HTR-8/SVneo (cell line): ENCODE data around the gene ZSCAN18.
"Not testable (repeated sequence)": the region's sequence is repeated elsewhere in the genome, so short reads cannot be mapped to it uniquely, and the experiment has no call there.

ENCODE experiments used
- DNase-seq: peaks from one replicate; pipeline ENCODE4 v3.0.0; 2011; ENCODE audit warnings: low spot score, mixed read lengths; ENCODE audit not compliant: insufficient read length
- FAIRE-seq: peaks from 2 replicates; lab custom pipeline; 2011; peaks lifted over from hg19 to GRCh38; lab: Jason Lieb, UNC

ZSCAN18 gene, protein sequence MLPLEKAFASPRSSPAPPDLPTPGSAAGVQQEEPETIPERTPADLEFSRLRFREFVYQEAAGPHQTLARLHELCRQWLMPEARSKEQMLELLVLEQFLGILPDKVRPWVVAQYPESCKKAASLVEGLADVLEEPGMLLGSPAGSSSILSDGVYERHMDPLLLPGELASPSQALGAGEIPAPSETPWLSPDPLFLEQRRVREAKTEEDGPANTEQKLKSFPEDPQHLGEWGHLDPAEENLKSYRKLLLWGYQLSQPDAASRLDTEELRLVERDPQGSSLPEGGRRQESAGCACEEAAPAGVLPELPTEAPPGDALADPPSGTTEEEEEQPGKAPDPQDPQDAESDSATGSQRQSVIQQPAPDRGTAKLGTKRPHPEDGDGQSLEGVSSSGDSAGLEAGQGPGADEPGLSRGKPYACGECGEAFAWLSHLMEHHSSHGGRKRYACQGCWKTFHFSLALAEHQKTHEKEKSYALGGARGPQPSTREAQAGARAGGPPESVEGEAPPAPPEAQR

DNA sequence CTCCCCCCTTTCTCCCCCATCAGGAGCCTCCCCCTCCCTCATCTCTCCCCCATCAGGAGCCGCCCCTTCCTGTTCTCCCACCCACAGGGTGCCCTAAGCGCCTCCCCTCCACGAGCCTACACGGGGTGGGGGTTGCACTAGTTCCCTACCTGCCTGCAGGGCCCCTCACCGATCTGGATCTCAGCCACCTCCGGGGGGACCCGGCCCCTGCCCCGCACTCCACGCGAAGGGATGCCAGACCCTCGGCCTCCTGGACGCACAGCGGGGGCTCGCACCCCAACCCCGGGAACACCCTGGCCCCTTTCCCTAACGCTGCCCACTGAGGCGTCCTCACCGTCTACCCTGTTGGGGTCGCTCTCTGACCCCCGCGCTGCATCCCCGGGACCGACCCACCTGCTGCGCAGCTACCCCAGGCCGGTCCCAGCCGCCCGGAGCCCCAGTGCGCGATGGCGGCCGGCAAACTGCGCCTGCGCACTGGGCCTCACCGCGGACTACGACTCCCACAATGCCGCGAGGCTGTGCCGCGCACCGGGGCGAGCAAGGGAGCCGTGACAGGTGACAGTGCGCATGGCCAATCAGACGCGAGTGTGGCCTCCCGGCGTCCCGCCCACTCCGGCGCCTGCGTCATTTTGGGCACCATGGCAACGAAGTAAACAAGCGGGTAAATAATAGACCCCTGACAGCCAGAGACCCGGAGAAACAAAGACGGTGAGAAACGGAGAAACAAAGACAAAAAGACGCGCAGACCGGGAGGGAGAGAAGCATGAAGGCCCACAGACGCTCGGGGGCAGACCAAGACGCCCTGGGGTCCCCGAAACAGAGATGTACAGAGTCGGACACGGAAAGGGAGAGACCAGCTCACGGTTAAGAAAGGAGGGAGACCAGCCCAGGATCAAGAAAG, at the start of gene ZSCAN18:
ZSCAN18 (minus strand) TSS at position 451 of the 901 bp plus-strand sequence. CDS start 7,964 bp downstream, outside the sequence.
- DNase-seq (peak; percentile 94), FAIRE-seq (peak; percentile 99)

DNA sequence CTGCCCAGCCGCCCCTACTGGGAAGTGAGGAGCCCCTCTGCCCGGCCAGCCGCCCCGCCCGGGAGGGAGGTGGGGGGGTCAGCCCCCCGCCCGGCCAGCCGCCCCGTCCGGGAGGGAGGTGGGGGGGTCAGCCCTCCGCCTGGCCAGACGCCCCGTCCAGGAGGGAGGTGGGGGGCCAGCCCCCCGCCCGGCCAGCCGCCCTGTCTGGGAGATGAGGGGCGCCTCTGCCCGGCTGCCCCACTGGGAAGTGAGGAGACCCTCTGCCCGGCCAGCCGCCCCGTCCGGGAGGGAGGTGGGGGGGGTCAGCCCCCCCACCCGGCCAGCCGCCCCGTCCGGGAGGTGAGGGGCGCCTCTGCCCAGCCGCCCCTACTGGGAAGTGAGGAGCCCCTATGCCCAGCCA, 49.4 kb upstream of the ZSCAN18 start:
- FAIRE-seq, DNase-seq: not testable (repeated sequence)

DNA sequence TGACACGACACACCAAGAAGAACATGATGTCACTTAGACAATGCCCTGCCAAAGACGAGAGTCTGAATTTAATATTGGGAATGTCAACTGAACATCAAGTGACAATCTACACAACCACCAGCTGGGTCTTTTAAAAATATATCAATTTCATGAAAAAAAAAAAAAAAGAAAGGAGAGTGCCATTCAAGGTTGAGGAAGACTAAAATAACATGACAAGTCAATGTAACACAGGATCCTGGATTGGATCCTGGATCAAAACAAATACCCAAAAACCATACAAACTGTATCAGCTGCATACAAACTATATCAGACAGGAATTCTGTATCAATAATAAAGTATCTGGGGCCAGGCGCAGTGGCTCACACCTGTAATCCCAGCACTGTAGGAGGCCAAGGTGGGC, 47.8 kb upstream of the ZSCAN18 start:
- no peak for FAIRE-seq
- DNase-seq = no peak

DNA sequence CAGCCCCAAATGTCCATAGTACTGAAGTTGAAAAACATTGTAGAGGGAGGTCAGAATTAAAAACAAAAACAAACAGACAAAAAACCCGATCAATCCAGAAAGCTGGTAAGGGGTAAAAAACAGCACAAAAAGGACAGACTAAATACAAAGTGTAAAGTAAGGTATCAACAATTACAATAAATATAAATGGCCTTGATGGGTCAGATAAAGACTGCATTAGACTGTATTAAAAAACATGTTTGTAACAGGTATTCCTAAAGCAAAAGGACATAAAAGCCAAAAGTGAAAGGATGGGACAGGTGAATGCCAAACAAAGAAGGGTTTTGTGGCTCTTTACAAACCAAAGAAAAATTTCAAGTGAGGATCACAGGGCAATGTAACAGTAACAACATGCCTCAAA, 36.2 kb upstream of the ZSCAN18 start:
- FAIRE-seq (no peak), DNase-seq (no peak)

DNA sequence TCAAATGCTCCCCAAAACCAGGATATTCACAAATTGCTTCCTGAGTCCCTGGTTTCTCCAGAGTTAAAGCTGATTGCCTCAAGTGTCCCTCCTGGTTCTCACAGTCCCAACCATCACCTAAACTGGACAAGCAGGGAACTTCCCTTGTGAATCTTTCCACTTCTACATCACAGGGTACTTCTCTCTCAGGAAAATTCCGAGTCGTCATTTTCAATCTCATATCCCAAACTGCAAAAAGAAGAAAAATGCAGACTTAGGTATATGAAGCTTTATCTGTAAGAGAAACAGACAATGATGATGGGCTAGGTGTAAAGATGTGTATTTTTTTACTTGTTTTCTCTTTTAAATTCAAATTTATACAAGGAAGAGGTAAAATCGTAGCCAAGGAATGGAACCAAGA, 31.3 kb upstream of the ZSCAN18 start:
- FAIRE-seq (no peak), DNase-seq (no peak)

DNA sequence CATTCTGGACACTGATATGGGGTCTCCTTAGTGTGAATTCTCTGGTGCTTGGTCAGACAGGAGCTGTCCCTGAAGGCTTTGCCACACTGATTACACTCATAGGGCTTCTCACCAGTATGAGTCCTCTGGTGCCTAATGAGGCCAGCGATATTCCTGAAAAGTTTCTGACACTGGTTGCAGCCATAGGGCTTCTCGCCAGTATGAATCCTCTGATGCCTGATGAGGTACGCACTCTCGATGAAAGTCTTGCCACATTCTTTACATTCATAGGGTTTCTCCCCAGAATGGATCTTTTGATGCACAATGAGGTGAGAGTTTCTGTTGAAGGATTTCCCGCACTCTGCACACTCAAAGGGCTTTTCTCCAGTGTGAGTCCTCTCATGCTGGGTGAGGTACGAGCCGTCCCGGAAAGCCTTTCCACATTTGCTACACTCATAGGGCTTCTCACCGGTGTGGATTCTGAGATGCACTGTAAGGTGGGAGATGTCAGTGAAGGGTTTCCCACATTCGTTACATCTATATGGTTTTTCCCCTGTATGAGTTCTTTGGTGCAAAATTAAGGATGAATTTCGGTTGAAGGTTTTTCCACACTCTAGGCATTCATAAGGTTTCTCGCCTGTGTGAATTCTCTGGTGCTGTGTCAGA, 30.1 kb upstream of the ZSCAN18 start:
- FAIRE-seq (no peak), DNase-seq (no peak)

DNA sequence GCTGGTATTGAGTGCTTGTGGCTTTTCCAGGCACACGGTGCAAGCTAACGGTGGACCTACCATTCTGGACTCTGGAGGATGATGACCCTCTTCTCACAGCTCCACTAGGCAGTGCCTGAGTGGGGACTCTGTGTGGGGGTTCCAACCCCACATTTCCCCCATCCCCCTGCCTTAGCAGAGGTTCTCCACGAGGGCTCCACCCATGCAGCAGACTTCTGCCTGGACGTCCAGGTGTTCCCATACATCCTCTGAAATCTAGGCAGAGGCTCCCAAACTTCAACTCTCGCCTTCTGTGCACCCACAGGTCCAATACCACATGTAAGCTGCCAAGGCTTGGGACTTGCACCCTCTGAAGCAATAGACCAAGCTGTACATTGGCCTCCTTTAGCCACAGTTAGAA, 25.3 kb upstream of the ZSCAN18 start:
- FAIRE-seq = no peak

DNA sequence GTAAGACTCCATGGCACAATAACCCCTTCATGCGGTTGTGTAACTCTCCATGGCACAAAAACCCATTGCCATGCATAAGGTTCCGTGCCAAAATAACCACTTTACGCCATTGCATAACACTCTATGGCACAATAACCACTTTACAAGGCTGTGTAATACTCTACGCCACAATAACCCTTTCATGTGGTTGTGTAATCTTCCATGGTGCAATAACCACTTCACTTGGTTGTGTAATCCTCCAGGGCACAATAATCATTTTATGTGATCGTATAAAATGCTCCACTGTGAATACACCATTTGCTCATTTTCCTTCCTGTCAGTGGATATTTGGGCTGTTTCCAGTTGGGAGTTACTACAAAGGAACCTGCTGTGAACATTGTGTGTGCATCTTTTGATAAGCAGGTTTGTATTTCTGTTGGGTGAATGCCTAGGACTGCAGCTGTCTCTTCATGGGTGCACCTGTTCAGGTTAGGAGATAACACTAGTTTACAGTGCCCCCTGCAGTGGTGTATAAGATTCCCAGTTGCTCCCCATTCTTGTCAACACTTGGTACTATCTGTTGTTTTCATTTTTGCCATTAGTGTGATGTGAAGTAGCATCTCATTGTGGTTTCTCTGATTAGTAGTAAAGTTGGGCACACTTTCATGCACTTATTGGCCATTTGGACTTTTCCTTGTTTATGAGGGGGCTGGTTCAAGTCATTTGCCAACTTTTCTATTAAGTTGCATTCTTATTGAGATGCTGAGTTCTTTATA, 21.1 kb upstream of the ZSCAN18 start:
- FAIRE-seq = no peak
- DNase-seq = no peak

More for the DNA sequence above, 25.3 kb upstream of the ZSCAN18 start:
- no peak for DNase-seq

DNA sequence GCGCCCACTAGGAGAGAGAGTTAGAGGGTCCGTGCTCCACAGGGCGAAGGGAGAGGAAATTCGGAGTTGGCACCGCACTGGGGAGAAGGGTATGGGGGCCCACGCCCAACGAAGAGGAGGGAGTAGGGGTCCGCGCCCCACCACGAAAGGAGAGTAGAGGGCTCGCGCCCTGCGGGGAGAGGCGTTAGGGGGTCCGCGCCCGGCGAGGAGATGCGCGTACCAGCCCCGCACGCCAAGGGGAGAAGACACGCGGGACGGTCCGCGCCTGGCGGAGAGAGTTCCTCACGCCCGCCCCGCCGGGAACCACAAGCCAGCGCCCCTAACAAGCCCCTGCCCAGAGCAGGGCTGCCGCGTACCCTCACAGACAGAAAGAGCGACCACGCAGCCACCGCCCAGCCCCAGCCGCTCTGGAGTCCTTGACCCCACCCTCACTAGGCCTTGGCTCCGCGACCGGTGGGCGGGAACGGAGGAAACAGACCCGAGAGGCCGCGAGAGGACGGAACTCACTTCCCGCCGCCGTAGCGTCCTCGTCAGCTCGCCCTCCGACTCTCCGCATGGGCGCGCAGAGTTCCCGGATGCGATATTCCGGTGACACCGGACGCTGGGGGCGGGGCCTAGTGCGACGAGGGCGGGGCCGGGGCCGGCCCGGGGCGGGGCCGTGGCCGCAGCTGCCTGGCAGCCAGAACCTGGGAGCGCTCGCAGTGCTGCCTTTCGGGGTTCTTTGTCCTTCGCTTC, 20.0 kb upstream of the ZSCAN18 start:
- no peak for DNase-seq
- no peak for FAIRE-seq

DNA sequence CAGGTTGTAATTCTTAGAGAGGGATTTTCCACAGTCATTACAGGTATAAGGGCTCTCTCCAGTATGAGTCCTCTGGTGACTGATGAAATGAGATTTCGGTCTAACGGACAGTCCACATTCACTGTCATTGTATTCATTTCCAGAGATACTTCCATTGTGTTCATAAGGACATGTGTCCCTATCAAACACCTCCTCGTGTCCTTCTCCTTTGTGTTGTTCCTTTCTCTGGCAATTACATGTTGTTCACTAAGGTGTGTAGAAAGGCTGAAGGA, 10.5 kb upstream of the ZSCAN18 start:
- FAIRE-seq (no peak), DNase-seq (no peak)

DNA sequence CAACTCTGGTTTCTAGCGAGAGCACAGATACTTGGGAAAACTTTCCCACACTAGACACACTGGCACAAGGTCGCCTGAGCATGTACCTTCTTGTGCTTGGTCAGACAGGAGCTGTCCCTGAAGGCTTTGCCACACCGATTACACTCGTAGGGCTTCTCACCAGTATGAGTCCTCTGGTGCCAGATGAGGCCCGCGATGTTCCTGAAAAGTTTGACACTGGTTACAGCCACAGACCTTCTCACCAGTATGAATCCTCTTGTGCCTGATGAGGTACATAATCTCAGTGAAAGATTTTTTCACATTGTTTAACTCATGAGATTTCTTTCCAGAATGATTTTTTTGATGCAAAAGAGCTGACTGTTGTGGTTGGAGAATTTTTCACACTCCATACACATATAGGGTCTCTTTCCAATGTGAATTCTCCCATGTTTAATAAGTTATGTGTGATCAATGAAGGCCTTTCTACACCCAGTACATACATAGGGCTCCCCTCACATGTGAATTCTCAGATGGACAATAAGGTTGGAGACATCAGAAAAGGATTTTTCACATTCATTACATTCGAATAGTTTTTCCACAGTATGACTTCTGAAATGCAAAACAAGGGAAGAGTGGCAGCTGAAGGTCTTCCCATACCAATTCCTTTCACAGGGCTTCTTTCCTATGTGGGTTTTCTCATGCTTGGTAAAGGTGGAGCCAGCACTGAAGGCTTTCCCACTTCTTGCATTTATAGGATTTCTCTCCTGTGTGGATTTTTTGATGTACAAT, 9.9 kb upstream of the ZSCAN18 start:
- FAIRE-seq (no peak), DNase-seq (no peak)

DNA sequence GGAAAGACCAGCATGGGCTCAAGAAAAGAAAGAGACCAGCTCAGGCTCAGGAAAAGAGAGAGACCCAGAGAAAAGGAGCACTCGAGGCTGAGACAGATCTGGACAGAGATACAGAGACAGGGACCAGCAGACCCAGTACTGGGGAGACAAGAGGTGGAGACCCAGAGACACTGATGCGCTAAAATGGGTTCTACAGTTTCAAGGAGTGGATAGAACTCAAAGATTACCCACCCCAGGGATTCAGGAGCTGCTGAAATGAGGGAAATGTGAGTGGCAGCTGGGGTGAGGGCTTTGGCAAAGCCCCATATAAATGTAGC, 609 bp upstream of the ZSCAN18 start:
- no peak for DNase-seq
- FAIRE-seq = no peak

DNA sequence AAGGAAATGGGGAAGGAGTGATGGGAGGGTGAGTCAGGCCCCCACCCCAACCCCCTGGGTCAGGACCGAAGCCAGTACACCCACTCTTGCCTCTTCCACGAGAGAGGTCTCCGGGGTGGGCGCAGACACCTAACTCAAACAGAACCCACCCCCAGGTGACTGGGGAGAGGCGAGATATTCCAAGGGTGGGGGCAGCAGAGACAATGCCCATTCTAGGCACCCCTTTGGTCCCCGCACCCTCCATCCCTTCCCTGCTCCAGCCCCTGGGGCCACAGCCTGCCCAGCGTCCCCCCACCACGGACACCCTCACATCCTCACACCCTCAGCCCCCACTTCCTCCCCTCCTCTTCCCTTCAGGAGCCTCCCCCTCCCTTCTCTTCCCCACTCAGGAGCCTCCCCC, 682 bp downstream of the ZSCAN18 start:
- DNase-seq (no peak), FAIRE-seq (no peak)

DNA sequence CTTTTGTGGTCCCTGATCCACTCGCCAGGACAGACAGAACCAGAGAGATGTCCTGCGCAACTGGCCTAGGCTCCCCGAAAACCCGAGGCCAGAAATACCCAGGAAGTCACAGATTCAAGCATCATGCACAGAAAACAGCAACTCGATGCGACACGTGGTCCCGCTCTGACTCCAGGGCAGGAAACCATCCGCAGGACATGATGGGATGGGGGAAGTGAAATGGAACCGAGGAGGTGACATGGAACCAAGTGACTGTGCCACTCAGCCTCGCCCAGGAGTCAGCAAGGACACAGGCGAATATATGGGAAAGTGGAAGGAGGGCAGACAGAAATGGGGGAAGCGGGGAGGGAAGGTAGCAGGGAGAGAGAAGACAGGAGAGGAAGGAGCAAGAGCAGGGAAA, 1.1 kb downstream of the ZSCAN18 start:
- DNase-seq (no peak), FAIRE-seq (no peak)

DNA sequence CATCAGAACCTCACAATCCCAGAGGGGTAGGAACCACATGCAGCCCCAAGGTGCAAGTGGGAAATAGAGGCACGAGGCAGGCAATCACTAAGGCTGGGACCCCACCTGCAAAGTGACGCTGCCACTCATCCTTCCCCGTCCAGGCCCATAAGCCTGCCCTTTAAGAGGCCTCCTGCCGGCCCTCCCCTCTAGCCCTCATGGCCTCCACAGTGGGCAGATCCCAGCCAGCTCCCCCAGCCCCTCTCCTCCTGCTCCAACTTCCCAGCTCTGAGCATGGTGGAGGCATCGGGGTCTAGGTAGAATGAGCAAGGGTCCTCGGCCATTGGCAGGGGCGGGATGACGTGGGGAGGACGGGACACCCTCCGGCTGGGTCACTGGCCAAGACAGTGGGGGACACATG, 2.7 kb downstream of the ZSCAN18 start:
- FAIRE-seq = no peak

DNA sequence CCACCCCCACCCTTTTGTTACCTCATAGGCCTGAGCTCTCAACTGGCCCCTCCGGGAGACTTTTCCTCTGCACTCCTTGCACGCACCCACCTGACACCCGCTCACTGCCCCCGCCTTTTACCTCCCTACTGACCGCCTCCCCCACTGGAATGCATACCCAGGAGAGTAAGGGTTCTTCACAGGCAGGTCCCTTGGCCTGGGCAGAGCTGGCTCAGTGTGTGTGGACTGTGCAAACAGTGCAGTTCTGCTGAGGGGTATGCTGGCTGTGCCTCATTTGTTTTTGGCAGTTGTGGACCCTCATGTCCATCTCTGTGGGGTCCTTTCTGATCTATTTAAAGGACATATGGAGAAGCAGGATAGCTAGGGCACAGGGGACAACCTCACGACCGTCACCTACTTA, 5.0 kb downstream of the ZSCAN18 start:
- FAIRE-seq = no peak
- no peak for DNase-seq

More for the DNA sequence above, 2.7 kb downstream of the ZSCAN18 start:
- DNase-seq = no peak

DNA sequence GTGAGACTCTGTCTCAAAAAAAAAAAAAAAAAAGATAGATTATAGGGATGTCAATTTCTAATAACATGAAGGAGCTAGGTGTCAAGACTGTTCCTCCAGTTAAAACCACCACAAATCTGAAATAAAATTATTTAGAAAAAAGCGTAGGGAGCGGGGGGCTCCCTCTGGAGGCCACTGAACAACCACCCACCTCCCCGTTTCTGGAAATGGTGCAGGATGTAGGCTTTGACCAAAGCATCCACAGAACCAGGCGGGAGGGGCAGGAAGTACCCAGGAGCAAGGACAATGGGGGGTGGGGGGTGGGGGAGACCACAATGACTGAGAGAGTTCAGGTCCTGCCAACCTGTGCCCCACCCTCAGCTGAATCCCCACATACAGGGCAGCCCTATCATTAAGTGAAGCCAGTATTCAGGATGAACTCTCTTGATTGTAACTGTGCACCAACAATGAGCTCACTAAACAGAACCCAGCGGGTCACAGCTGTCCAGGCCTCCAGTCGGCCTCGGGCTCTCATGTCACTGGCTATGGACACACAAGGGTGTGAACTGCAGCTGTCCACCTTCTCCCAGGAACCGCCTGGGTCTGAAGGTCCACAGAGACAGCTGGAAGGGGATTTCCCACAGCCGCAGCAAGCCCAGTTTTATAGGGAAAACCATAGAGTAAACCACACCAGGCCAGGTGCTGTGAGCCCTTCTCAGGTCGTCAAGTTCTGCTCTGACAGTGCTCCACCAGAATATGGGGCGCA, 6.6 kb downstream of the ZSCAN18 start:
- FAIRE-seq = no peak
- no peak for DNase-seq

DNA sequence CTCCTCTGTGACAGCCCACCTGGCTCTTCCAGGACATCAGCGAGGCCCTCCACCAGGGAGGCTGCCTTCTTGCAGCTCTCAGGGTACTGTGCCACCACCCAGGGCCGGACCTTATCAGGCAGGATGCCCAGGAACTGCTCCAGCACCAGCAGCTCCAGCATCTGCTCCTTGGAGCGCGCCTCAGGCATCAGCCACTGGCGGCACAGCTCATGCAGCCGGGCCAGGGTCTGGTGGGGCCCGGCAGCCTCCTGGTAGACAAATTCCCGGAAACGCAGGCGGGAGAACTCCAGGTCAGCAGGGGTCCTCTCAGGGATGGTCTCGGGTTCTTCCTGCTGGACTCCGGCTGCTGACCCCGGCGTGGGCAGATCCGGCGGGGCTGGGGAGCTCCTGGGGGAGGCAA, 8.2 kb downstream of the ZSCAN18 start:
- no peak for DNase-seq
- no peak for FAIRE-seq
